ENCODE results near the gene FBXL17.

Gene FBXL17

DNA sequence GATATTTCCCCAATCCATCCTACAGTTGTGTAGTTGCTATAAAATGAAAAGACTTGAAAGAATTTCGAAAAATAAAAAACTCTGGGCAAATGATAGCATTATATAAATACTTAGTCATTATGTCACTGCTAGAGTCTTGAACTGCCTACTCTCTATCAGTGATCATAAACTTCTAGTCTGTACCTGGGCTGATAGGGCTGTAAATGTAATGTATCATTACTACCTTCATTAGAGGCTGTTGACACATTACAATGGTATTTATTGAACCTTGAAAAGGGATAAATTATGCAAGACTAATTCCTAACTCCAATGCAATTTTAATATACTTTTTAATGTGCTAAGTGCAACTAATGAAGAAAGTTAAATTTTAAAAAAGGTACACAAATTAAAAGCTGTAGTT, 497.0 kb downstream of the FBXL17 start:
- Histone ChIP-seq H3K27me3 (ENCODE audit: low read depth, low read length) (no peaks in the 10 kb centered on the region), H3K36me3 (replicated peaks; ENCODE audit: low read depth, low read length) (no peaks in the 10 kb centered on the region), H3K9me3 (ENCODE audit: insufficient read depth, low read length) (no peaks in the 10 kb centered on the region), H3K4me2 (ENCODE audit: low read length) (no peak overlapping the region), H3K9ac (ENCODE audit: low read length) (no peak overlapping the region), H3K4me1 (ENCODE audit: low read length) (no peaks in the 10 kb centered on the region), H3K27ac (ENCODE audit: low read length) (no peak overlapping the region), H2AFZ (ENCODE audit: low read depth, low read length) (no peak overlapping the region), H3K4me3 (ENCODE audit: low read length) (no peak overlapping the region), H3K79me2 (ENCODE audit: low read length) (no peaks in the 10 kb centered on the region), H4K20me1 (ENCODE audit: insufficient read depth, low read length) (no peaks in the 10 kb centered on the region)
- TF ChIP-seq EZH2phosphoT487 (IDR thresholded peaks at IDR 0.05; ENCODE audit: low read depth), result no peak
- TF ChIP-seq, protein P1, sequence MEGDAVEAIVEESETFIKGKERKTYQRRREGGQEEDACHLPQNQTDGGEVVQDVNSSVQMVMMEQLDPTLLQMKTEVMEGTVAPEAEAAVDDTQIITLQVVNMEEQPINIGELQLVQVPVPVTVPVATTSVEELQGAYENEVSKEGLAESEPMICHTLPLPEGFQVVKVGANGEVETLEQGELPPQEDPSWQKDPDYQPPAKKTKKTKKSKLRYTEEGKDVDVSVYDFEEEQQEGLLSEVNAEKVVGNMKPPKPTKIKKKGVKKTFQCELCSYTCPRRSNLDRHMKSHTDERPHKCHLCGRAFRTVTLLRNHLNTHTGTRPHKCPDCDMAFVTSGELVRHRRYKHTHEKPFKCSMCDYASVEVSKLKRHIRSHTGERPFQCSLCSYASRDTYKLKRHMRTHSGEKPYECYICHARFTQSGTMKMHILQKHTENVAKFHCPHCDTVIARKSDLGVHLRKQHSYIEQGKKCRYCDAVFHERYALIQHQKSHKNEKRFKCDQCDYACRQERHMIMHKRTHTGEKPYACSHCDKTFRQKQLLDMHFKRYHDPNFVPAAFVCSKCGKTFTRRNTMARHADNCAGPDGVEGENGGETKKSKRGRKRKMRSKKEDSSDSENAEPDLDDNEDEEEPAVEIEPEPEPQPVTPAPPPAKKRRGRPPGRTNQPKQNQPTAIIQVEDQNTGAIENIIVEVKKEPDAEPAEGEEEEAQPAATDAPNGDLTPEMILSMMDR (IDR thresholded peaks at IDR 0.05; ENCODE audit: low read depth, low read length), result no peak

DNA sequence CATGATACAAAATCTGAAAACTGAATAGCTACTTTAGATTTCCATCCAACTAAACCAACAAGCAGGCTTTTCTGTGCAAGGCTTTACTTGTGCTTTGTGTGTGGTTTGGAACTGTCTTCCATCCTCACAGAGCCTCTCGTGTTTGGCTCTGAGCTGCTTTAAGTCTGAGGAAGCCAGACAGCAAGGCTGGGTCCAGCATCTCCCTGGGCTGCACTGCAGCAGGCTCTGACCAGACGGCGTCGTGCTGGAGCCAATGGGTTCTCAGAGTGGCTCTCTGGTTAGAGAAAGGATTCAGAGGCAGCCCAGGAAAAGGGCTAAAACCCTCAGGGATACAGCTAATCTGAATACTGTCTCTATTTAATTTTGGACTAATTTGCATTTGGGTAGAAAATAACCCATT, 503.2 kb downstream of the FBXL17 start:
- Histone ChIP-seq H3K9me3 (ENCODE audit: insufficient read depth, low read length) (no peaks in the 10 kb centered on the region), H3K4me1 (ENCODE audit: low read length) (no peaks in the 10 kb centered on the region), H3K9ac (ENCODE audit: low read length) (no peak overlapping the region), H3K27ac (ENCODE audit: low read length) (no peak overlapping the region), H3K27me3 (ENCODE audit: low read depth, low read length) (no peaks in the 10 kb centered on the region), H3K79me2 (ENCODE audit: low read length) (no peaks in the 10 kb centered on the region), H3K36me3 (replicated peaks; ENCODE audit: low read depth, low read length) (no peaks in the 10 kb centered on the region), H4K20me1 (ENCODE audit: insufficient read depth, low read length) (no peaks in the 10 kb centered on the region), H3K4me2 (ENCODE audit: low read length) (no peak overlapping the region), H3K4me3 (ENCODE audit: low read length) (no peak overlapping the region), H2AFZ (ENCODE audit: low read depth, low read length) (no peak overlapping the region)
- no peak for TF ChIP-seq EZH2phosphoT487 (IDR thresholded peaks at IDR 0.05; ENCODE audit: low read depth)
- TF ChIP-seq, protein P1 (IDR thresholded peaks at IDR 0.05; ENCODE audit: low read depth, low read length), result no peak

GRCh38 chr5:107876906-107877305, 505.0 kb downstream of the FBXL17 start:
- H3K27me3 ChIP-seq (ENCODE audit: low read depth, low read length), result no peaks in the 10 kb centered on the region
- no peak overlapping the region for H3K4me2 ChIP-seq (ENCODE audit: low read length)
- no peaks in the 10 kb centered on the region for H3K9me3 ChIP-seq (ENCODE audit: insufficient read depth, low read length)
- H3K36me3 ChIP-seq (replicated peaks; ENCODE audit: low read depth, low read length), result no peaks in the 10 kb centered on the region
- H3K27ac ChIP-seq (ENCODE audit: low read length), result no peak overlapping the region
- no peak overlapping the region for H3K4me3 ChIP-seq (ENCODE audit: low read length)
- H3K9ac ChIP-seq (ENCODE audit: low read length), result no peak overlapping the region
- no peaks in the 10 kb centered on the region for H3K79me2 ChIP-seq (ENCODE audit: low read length)
- no peak overlapping the region for H2AFZ ChIP-seq (ENCODE audit: low read depth, low read length)
- TF ChIP-seq EZH2phosphoT487 (IDR thresholded peaks at IDR 0.05; ENCODE audit: low read depth), result no peak
- TF ChIP-seq, protein P1 (IDR thresholded peaks at IDR 0.05; ENCODE audit: low read depth, low read length), result no peak
- H3K4me1 ChIP-seq (ENCODE audit: low read length), result no peaks in the 10 kb centered on the region
- no peaks in the 10 kb centered on the region for H4K20me1 ChIP-seq (ENCODE audit: insufficient read depth, low read length)

DNA sequence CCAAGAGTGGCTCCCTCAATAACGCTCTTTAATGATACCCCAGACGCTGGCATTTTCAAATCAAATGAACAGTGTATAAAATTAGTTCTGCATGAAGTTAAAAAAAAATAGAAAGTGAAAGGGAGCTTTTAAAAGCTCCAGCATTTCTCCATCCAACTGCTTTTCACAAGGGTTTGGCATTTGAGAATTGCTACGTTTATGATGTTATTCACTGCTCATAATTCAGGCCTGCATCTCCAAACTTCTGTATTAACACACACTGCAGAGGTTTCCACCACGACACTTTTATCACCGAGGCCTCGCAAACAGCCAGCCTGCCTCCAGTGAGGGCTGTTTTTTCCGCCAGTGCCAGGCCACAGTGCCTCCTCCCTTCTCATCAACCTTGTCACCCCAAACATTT, 505.6 kb downstream of the FBXL17 start:
- H4K20me1 ChIP-seq (ENCODE audit: insufficient read depth, low read length), result no peaks in the 10 kb centered on the region
- H3K27me3 ChIP-seq (ENCODE audit: low read depth, low read length), result no peaks in the 10 kb centered on the region
- H3K36me3 ChIP-seq (replicated peaks; ENCODE audit: low read depth, low read length), result no peaks in the 10 kb centered on the region
- H3K4me3 ChIP-seq (ENCODE audit: low read length), result no peak overlapping the region
- H3K4me2 ChIP-seq (ENCODE audit: low read length), result no peak overlapping the region
- no peaks in the 10 kb centered on the region for H3K9me3 ChIP-seq (ENCODE audit: insufficient read depth, low read length)
- H3K79me2 ChIP-seq (ENCODE audit: low read length), result no peaks in the 10 kb centered on the region
- TF ChIP-seq, protein P1 (IDR thresholded peaks at IDR 0.05; ENCODE audit: low read depth, low read length), result no peak
- TF ChIP-seq EZH2phosphoT487 (IDR thresholded peaks at IDR 0.05; ENCODE audit: low read depth), result no peak
- H3K27ac ChIP-seq (ENCODE audit: low read length), result no peak overlapping the region
- H2AFZ ChIP-seq (ENCODE audit: low read depth, low read length), result no peak overlapping the region
- no peak overlapping the region for H3K9ac ChIP-seq (ENCODE audit: low read length)
- H3K4me1 ChIP-seq (ENCODE audit: low read length), result no peaks in the 10 kb centered on the region; the same call in 1 of the 2 replicates

Data from OCI-LY3 (cell line).